HL-60 (cell line): ENCODE results near the gene SOX5.
"Not testable (repeated sequence)": the region's sequence is repeated elsewhere in the genome, so short reads cannot be mapped to it uniquely, and the experiment has no call there.

Source experiments
- DNase-seq, 2 experiments: peaks; one replicate each; pipeline ENCODE4 v3.0.0-alpha.2; 2010 to 2020; ENCODE audit warnings: low read depth in 1 of 2, low spot score in 1 of 2
- H3K27ac ChIP-seq: fragments of 250-450 bp; sonication (Bioruptor Pico); replicated peaks from 2 replicates; pipeline ENCODE4 v1.5.1; 2020; ENCODE audit warnings: mild to moderate bottlenecking, moderate library complexity
- H3K27me3 ChIP-seq: fragments of 250-450 bp; sonication (Bioruptor Pico); 2 replicates; pipeline ENCODE4 v1.5.1; 2021; ENCODE audit warnings: mild to moderate bottlenecking, moderate library complexity; ENCODE audit not compliant: insufficient read depth, poor library complexity, severe bottlenecking
- H3K4me3 ChIP-seq: replicated peaks from 2 replicates; pipeline ENCODE4 v1.5.1; 2011; ENCODE audit warnings: mild to moderate bottlenecking, control low read depth, low read length; ENCODE audit not compliant: insufficient read depth
- GABPA ChIP-seq: IDR thresholded peaks from 2 replicates; pipeline ENCODE4 v1.6.1; 2012; ENCODE audit warnings: low read depth
- POLR2AphosphoS5 ChIP-seq: IDR thresholded peaks from 2 replicates; pipeline ENCODE4 v1.6.1; 2012; ENCODE audit warnings: low read depth
- SPI1 ChIP-seq: IDR thresholded peaks from 2 replicates; pipeline ENCODE4 v1.6.1; 2012; ENCODE audit warnings: low read depth, mild to moderate bottlenecking, borderline replicate concordance
- TF ChIP-seq, protein P1 (sequence below): IDR thresholded peaks from 2 replicates; pipeline ENCODE4 v1.6.1; 2012; ENCODE audit warnings: low read depth; ENCODE audit not compliant: insufficient replicate concordance
- TF ChIP-seq, protein P2 (sequence below): IDR thresholded peaks from one replicate; pipeline ENCODE4 v1.5.1; 2011; ENCODE audit warnings: low read length, control low read depth, inconsistent platforms; ENCODE audit not compliant: insufficient read depth

SOX5 gene

DNA sequence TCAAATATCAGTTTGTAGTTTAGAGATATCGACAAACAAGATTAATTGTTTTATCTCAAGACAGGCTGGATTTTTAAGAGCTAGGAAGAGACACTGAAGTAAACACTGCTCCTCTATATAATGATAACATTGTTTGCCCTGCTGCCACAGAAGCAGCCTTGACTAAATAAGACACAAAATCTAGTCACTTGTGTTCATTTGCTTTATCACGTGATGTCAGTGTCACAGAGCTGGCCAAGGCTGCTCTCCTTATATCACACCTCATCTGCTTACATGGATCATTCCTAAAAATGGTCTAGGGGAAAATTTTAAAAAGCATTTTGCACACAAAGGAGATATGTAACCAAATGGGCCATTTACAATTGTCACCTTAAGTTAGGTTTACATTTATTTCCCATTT is 64.1 kb downstream of the SOX5 start:
- Histone ChIP-seq H3K27me3 (no peaks in the 10 kb centered on the region), H3K4me3 (no peak overlapping the region), H3K27ac (no peak overlapping the region)
- DNase-seq: no peak
- no peak for TF ChIP-seq SPI1
- TF ChIP-seq, protein P1, sequence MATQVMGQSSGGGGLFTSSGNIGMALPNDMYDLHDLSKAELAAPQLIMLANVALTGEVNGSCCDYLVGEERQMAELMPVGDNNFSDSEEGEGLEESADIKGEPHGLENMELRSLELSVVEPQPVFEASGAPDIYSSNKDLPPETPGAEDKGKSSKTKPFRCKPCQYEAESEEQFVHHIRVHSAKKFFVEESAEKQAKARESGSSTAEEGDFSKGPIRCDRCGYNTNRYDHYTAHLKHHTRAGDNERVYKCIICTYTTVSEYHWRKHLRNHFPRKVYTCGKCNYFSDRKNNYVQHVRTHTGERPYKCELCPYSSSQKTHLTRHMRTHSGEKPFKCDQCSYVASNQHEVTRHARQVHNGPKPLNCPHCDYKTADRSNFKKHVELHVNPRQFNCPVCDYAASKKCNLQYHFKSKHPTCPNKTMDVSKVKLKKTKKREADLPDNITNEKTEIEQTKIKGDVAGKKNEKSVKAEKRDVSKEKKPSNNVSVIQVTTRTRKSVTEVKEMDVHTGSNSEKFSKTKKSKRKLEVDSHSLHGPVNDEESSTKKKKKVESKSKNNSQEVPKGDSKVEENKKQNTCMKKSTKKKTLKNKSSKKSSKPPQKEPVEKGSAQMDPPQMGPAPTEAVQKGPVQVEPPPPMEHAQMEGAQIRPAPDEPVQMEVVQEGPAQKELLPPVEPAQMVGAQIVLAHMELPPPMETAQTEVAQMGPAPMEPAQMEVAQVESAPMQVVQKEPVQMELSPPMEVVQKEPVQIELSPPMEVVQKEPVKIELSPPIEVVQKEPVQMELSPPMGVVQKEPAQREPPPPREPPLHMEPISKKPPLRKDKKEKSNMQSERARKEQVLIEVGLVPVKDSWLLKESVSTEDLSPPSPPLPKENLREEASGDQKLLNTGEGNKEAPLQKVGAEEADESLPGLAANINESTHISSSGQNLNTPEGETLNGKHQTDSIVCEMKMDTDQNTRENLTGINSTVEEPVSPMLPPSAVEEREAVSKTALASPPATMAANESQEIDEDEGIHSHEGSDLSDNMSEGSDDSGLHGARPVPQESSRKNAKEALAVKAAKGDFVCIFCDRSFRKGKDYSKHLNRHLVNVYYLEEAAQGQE: no peak
- no peak for TF ChIP-seq POLR2AphosphoS5
- TF ChIP-seq, protein P2, sequence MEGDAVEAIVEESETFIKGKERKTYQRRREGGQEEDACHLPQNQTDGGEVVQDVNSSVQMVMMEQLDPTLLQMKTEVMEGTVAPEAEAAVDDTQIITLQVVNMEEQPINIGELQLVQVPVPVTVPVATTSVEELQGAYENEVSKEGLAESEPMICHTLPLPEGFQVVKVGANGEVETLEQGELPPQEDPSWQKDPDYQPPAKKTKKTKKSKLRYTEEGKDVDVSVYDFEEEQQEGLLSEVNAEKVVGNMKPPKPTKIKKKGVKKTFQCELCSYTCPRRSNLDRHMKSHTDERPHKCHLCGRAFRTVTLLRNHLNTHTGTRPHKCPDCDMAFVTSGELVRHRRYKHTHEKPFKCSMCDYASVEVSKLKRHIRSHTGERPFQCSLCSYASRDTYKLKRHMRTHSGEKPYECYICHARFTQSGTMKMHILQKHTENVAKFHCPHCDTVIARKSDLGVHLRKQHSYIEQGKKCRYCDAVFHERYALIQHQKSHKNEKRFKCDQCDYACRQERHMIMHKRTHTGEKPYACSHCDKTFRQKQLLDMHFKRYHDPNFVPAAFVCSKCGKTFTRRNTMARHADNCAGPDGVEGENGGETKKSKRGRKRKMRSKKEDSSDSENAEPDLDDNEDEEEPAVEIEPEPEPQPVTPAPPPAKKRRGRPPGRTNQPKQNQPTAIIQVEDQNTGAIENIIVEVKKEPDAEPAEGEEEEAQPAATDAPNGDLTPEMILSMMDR: no peak
- TF ChIP-seq GABPA: no peak

DNA sequence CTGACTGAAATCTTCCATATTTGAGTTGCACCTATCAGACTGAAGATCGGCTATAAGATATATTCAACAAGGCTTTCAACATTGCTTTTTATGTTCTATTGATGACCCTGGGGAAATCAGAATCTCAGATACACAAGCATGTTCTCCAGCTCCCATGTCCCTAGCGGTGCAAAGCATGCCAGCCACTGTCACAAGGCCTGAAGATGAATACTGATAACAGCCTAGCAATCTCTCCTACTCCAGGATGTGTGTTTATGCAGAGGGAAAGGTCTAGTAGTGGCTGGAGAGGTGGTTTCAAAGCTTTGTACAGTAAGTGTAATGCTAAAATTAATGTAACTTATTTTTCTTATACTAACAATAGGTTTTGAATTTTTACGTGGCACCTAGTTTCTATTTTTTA is 64.6 kb downstream of the SOX5 start:
- H3K27ac ChIP-seq: no peak overlapping the region
- no peaks in the 10 kb centered on the region for H3K27me3 ChIP-seq
- TF ChIP-seq SPI1 (no peak), POLR2AphosphoS5 (no peak), GABPA (no peak)
- TF ChIP-seq, protein P2: no peak
- TF ChIP-seq, protein P1: no peak
- DNase-seq: no peak
- H3K4me3 ChIP-seq: no peak overlapping the region

DNA sequence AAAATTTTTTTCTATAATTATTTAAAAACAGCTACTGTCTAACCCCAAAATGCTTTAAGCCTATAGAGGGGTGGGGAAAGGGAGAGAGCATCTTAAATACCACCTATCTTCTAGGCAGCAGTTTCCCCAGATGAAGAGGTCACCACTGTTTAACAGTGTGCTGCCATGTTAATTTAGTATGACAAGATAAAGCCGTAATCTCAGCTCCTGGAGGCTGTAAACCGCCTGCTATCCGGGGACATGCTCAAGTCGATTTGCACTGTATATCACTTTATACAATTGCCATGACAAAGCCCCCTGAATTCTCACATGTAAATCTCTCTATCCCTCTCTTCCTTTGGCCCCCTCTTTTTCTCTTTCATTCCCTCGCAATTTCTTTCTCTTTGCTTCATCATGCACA is 68.5 kb downstream of the SOX5 start:
- no peak overlapping the region for H3K4me3 ChIP-seq
- DNase-seq: no peak
- no peaks in the 10 kb centered on the region for H3K27me3 ChIP-seq
- no peak overlapping the region for H3K27ac ChIP-seq
- no peak for TF ChIP-seq GABPA
- TF ChIP-seq, protein P2: no peak
- no peak for TF ChIP-seq SPI1
- no peak for TF ChIP-seq POLR2AphosphoS5
- TF ChIP-seq, protein P1: no peak

DNA sequence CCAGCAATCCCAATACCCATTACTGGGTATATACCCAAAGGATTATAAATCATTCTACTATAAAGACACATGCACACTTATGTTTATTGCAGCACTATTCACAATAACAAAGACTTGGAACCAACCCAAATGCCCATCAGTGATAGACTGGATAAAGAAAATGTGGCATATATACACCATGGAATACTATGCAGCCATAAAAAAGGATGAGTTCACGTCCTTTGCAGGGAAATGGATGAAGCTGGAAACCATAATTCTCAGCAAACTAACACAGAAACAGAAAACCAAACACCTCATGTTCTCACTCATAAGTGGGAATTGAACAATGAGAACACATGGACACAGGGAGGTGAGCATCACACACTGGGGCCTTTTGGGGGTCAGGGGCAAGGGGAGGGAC is 72.9 kb downstream of the SOX5 start:
- DNase-seq, H3K27me3 ChIP-seq, H3K27ac ChIP-seq, H3K4me3 ChIP-seq: not testable (repeated sequence)
